GM12878 (cell line): ENCODE results near the gene SSB. TPM values are rescaled to one million over a fixed set of nuclear protein-coding genes. Genes with fewer than 3 reads are reported as not detected.

Experiments used
- E4F1 ChIP-seq: fragments of 450-650 bp; IDR thresholded peaks from 2 replicates; pipeline ENCODE4 v1.6.1; 2018; ENCODE audit warnings: borderline replicate concordance, mild to moderate bottlenecking; ENCODE audit not compliant: partially characterized antibody
- MYC ChIP-seq: IDR thresholded peaks from 2 replicates; pipeline ENCODE4 v1.6.1; 2011; ENCODE audit warnings: mild to moderate bottlenecking, low read length, moderate library complexity, inconsistent platforms; ENCODE audit not compliant: insufficient read depth, insufficient replicate concordance, insufficient read length, severe bottlenecking
- POU2F2 ChIP-seq: IDR thresholded peaks from 3 replicates; pipeline ENCODE4 v1.6.1; 2011; ENCODE audit warnings: low read depth, mild to moderate bottlenecking, low read length, borderline replicate concordance
- PRDM15 ChIP-seq: fragments of 450-650 bp; formaldehyde crosslinking; IDR thresholded peaks from 2 replicates; pipeline ENCODE4 v1.4.0; 2020; ENCODE audit warnings: mild to moderate bottlenecking, moderate library complexity
- YY1 ChIP-seq: IDR thresholded peaks from 2 replicates; pipeline ENCODE4 v1.6.1; 2011; ENCODE audit warnings: low read depth, mild to moderate bottlenecking, low read length
- ZNF274 ChIP-seq: IDR thresholded peaks from one replicate; pipeline ENCODE4 v1.8.0; 2011; ENCODE audit not compliant: insufficient read length, insufficient read depth
- polyA plus RNA-seq, 11 experiments: library from polyadenylated mRNA; depleted of rRNA in 4 of 11; unstranded in 6 of 11; stranded (reverse) in 5 of 11; fragments of >200 nt; fragmentation: Nextera tagmentation in 4 of 11; fragmentation: Illumina TruSeq in 1 of 11; extraction: Ambion mirVana in 4 of 11; extraction: Trizol in 1 of 11; gene quantifications; 1 replicate in 1 of 11; 2 replicates in 10 of 11; pipeline versions ENCODE4 v1.2.1 to v1.2.3, GENCODE V29; 2011 to 2016; ENCODE audit warnings: inconsistent platforms in 2 of 11, missing spikeins in 2 of 11, low read depth in 1 of 11
- total RNA-seq, 4 experiments: library from RNA; depleted of rRNA in 3 of 4; stranded (reverse); fragments of >200 nt in 3 of 4; fragmentation: Illumina TruSeq in 1 of 4; extraction: Trizol in 1 of 4; gene quantifications; 2 replicates each; pipeline versions ENCODE4 v1.2.1 to v1.2.3, GENCODE V29; 2013 to 2021

SSB gene
- total and polyA plus RNA-seq, 10 of the 15 experiments (the other 5 are each of a cell fraction or from before 2014, with no cell fraction given) = 103 to 313 (median 200) TPM

- no peak for TF ChIP-seq E4F1
- no peak for TF ChIP-seq PRDM15 (CRISPR knock-in tag)
- TF ChIP-seq ZNF274 = no peak
- no peak for TF ChIP-seq MYC
- no peak for TF ChIP-seq POU2F2
- TF ChIP-seq YY1 = no peak
Measured at GRCh38 chr2:169790581-169790980, 8.1 kb upstream of the SSB start (continued).
